SK-N-SH treated with all-trans-retinoic acid at 6 μM for 48 hours (cell line): ENCODE results near the gene PRKAB2.

Experiments
- BACH2 ChIP-seq: fragments of 250-450 bp; sonication (Bioruptor Pico); IDR thresholded peaks from 2 replicates; pipeline ENCODE4 v1.9.0; 2021; ENCODE audit warnings: mild to moderate bottlenecking, borderline replicate concordance
- CSDC2 ChIP-seq: fragments of 250-450 bp; sonication (Bioruptor Pico); IDR thresholded peaks from 2 replicates; pipeline ENCODE4 v1.5.0; 2020; ENCODE audit warnings: mild to moderate bottlenecking, moderate library complexity
- ESRRG ChIP-seq: fragments of 250-450 bp; sonication (Bioruptor Pico); IDR thresholded peaks from 2 replicates; pipeline ENCODE4 v1.6.1; 2021; ENCODE audit warnings: mild to moderate bottlenecking
- GLIS3 ChIP-seq: fragments of 250-450 bp; sonication (Bioruptor Pico); IDR thresholded peaks from 2 replicates; pipeline ENCODE4 v1.5.0; 2020; ENCODE audit warnings: mild to moderate bottlenecking, moderate library complexity
- OSR1 ChIP-seq: fragments of 250-450 bp; sonication (Bioruptor Pico); IDR thresholded peaks from 2 replicates; pipeline ENCODE4 v1.8.0; 2022; ENCODE audit warnings: moderate library complexity, mild to moderate bottlenecking, inconsistent platforms
- PPARA ChIP-seq: fragments of 250-450 bp; sonication (Bioruptor Pico); IDR thresholded peaks from 2 replicates; pipeline ENCODE4 v1.5.0; 2020; ENCODE audit warnings: mild to moderate bottlenecking, borderline replicate concordance
- RARB ChIP-seq: fragments of 250-450 bp; sonication (Bioruptor Pico); IDR thresholded peaks from 2 replicates; pipeline ENCODE4 v1.8.0; 2021; ENCODE audit warnings: mild to moderate bottlenecking, moderate library complexity
- SNAI2 ChIP-seq: fragments of 250-450 bp; sonication (Bioruptor Pico); IDR thresholded peaks from 2 replicates; pipeline ENCODE4 v1.5.0; 2020; ENCODE audit warnings: mild to moderate bottlenecking, moderate library complexity
- TOX ChIP-seq: fragments of 250-450 bp; sonication (Bioruptor Pico); IDR thresholded peaks from 2 replicates; pipeline ENCODE4 v1.8.0; 2021; ENCODE audit warnings: mild to moderate bottlenecking, moderate library complexity, borderline replicate concordance
- ZFP30 ChIP-seq: fragments of 450-650 bp; formaldehyde crosslinking; IDR thresholded peaks from 2 replicates; pipeline ENCODE4 v1.5.0; 2022; ENCODE audit warnings: mild to moderate bottlenecking, moderate library complexity
- ZNF565 ChIP-seq: fragments of 450-650 bp; formaldehyde crosslinking; conservative IDR thresholded peaks from 2 replicates; pipeline ENCODE4 v1.5.0; 2020; ENCODE audit warnings: low read depth, mild to moderate bottlenecking, moderate library complexity
- ZNF70 ChIP-seq: fragments of 450-650 bp; formaldehyde crosslinking; IDR thresholded peaks from 2 replicates; pipeline ENCODE4 v1.5.0; 2020; ENCODE audit warnings: mild to moderate bottlenecking, moderate library complexity
- TF ChIP-seq, protein P1 (sequence below): fragments of 250-450 bp; sonication (Bioruptor Pico); IDR thresholded peaks from 2 replicates; pipeline ENCODE4 v1.5.1; 2020; ENCODE audit warnings: low read depth, mild to moderate bottlenecking, moderate library complexity
- TF ChIP-seq, protein P2 (sequence below): fragments of 250-450 bp; sonication (Bioruptor Pico); IDR thresholded peaks from 2 replicates; pipeline ENCODE4 v1.8.0; 2020; ENCODE audit warnings: mild to moderate bottlenecking, moderate library complexity, borderline replicate concordance

DNA sequence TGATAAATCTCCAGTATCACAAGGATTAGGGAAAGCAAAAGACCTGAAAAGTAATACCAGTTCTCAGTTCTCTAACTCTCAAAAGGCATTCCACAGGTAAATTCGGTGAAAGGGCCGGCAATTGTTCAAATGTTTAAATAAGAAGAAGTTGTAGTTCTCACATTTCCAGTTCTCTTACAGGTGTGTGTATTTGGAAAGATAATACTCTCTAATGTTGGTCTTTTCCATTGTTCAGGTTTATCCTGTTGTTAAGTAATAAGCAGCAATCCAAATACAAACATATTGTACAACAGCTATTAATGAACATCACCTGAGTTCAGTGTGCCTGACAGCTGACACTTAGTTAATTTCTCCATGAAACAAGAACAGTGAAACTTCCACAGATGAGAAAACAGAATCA is 13.2 kb upstream of the PRKAB2 start:
- TF ChIP-seq, protein P1, sequence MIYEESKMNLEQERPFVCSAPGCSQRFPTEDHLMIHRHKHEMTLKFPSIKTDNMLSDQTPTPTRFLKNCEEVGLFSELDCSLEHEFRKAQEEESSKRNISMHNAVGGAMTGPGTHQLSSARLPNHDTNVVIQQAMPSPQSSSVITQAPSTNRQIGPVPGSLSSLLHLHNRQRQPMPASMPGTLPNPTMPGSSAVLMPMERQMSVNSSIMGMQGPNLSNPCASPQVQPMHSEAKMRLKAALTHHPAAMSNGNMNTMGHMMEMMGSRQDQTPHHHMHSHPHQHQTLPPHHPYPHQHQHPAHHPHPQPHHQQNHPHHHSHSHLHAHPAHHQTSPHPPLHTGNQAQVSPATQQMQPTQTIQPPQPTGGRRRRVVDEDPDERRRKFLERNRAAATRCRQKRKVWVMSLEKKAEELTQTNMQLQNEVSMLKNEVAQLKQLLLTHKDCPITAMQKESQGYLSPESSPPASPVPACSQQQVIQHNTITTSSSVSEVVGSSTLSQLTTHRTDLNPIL (CRISPR knock-in tag): no peak
- TF ChIP-seq OSR1 (no peak), PPARA (CRISPR knock-in tag) (no peak), ZNF70 (CRISPR knock-in tag) (no peak), RARB (CRISPR knock-in tag) (no peak), SNAI2 (CRISPR knock-in tag) (no peak), ZFP30 (CRISPR knock-in tag) (no peak), GLIS3 (no peak), BACH2 (no peak), CSDC2 (no peak), TOX (CRISPR knock-in tag) (no peak), ZNF565 (CRISPR knock-in tag) (no peak), ESRRG (no peak)
- TF ChIP-seq, protein P2, sequence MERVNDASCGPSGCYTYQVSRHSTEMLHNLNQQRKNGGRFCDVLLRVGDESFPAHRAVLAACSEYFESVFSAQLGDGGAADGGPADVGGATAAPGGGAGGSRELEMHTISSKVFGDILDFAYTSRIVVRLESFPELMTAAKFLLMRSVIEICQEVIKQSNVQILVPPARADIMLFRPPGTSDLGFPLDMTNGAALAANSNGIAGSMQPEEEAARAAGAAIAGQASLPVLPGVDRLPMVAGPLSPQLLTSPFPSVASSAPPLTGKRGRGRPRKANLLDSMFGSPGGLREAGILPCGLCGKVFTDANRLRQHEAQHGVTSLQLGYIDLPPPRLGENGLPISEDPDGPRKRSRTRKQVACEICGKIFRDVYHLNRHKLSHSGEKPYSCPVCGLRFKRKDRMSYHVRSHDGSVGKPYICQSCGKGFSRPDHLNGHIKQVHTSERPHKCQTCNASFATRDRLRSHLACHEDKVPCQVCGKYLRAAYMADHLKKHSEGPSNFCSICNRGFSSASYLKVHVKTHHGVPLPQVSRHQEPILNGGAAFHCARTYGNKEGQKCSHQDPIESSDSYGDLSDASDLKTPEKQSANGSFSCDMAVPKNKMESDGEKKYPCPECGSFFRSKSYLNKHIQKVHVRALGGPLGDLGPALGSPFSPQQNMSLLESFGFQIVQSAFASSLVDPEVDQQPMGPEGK (CRISPR knock-in tag): no peak
